ENCODE results near the gene RTEL1.
"Not testable (repeated sequence)": the region's sequence is repeated elsewhere in the genome, so short reads cannot be mapped to it uniquely, and the experiment has no call there.

Gene RTEL1

DNA sequence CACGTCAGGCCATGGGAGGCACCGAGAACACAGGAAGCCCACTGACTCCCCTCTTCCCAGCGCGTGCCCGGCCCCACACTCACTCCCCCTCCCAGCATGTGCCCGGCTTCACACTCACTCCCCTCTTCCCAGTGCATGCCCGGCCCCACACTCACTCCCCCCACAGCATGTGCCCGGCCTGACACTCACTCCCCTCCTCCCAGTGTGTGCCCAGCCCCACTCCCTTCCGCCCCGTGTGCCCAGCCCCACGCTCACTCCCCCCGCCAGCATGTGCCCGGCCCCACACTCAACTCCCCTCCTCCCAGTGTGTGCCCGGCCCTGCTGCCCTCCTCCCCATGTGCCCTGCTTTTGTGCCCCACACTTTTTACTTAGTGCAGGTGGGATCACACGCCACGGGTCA lies 9.7 kb downstream of the RTEL1 start:
- H3K9ac ChIP-seq (ENCODE audit: low read length), result no peak overlapping the region
- no peak for DNase-seq
- H3K36me3 ChIP-seq (replicated peaks; ENCODE audit: insufficient read depth, low read length), result no peaks in the 10 kb centered on the region; the same call in 1 of the 2 replicates
- no peak overlapping the region for H3K4me3 ChIP-seq (ENCODE audit: low read length)
- no peak overlapping the region for H3K4me2 ChIP-seq (ENCODE audit: low read depth, low read length)
- no peaks in the 10 kb centered on the region for H3K9me3 ChIP-seq (replicated peaks; ENCODE audit: insufficient read depth, low read length)
- no peaks in the 10 kb centered on the region for H3K4me1 ChIP-seq (ENCODE audit: low read length)
- H2AFZ ChIP-seq (ENCODE audit: low read length), result no peak overlapping the region
- no peaks in the 10 kb centered on the region for H3K79me2 ChIP-seq (ENCODE audit: low read length)
- no peak for TF ChIP-seq EZH2 (optimal IDR thresholded peaks at IDR 0.05; ENCODE audit: low read depth, low read length)
- no peak for TF ChIP-seq EZH2phosphoT487 (IDR thresholded peaks at IDR 0.05; ENCODE audit: low read length)
- TF ChIP-seq, protein P1, sequence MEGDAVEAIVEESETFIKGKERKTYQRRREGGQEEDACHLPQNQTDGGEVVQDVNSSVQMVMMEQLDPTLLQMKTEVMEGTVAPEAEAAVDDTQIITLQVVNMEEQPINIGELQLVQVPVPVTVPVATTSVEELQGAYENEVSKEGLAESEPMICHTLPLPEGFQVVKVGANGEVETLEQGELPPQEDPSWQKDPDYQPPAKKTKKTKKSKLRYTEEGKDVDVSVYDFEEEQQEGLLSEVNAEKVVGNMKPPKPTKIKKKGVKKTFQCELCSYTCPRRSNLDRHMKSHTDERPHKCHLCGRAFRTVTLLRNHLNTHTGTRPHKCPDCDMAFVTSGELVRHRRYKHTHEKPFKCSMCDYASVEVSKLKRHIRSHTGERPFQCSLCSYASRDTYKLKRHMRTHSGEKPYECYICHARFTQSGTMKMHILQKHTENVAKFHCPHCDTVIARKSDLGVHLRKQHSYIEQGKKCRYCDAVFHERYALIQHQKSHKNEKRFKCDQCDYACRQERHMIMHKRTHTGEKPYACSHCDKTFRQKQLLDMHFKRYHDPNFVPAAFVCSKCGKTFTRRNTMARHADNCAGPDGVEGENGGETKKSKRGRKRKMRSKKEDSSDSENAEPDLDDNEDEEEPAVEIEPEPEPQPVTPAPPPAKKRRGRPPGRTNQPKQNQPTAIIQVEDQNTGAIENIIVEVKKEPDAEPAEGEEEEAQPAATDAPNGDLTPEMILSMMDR (IDR thresholded peaks at IDR 0.05; ENCODE audit: low read length), result no peak
- no peaks in the 10 kb centered on the region for H3F3A ChIP-seq (ENCODE audit: insufficient read depth, low read length)
- no peak overlapping the region for H3K27ac ChIP-seq (ENCODE audit: low read length)
- H3K9me2 ChIP-seq (replicated peaks; ENCODE audit: insufficient read depth, low read length), result no peaks in the 10 kb centered on the region
- no peaks in the 10 kb centered on the region for H4K20me1 ChIP-seq (ENCODE audit: insufficient read depth, low read length)
- no peaks in the 10 kb centered on the region for H3K27me3 ChIP-seq (replicated peaks; ENCODE audit: insufficient read depth, low read length)

- no peaks in the 10 kb centered on the region for H4K20me1 ChIP-seq (ENCODE audit: insufficient read depth, low read length)
- no peak overlapping the region for H2AFZ ChIP-seq (ENCODE audit: low read length)
- H3K36me3 ChIP-seq (replicated peaks; ENCODE audit: insufficient read depth, low read length), result no peaks in the 10 kb centered on the region; the same call in 1 of the 2 replicates
- no peaks in the 10 kb centered on the region for H3K4me1 ChIP-seq (ENCODE audit: low read length)
- H3K27me3 ChIP-seq (replicated peaks; ENCODE audit: insufficient read depth, low read length), result no peaks in the 10 kb centered on the region
- TF ChIP-seq, protein P1 (IDR thresholded peaks at IDR 0.05; ENCODE audit: low read length), result no peak
- no peak for TF ChIP-seq EZH2phosphoT487 (IDR thresholded peaks at IDR 0.05; ENCODE audit: low read length)
- no peak for TF ChIP-seq EZH2 (optimal IDR thresholded peaks at IDR 0.05; ENCODE audit: low read depth, low read length)
- H3K4me3 ChIP-seq (ENCODE audit: low read length), result no peak overlapping the region
- H3K9me3 ChIP-seq (replicated peaks; ENCODE audit: insufficient read depth, low read length), result no peaks in the 10 kb centered on the region
- H3K9me2 ChIP-seq (replicated peaks; ENCODE audit: insufficient read depth, low read length), result no peaks in the 10 kb centered on the region
- no peaks in the 10 kb centered on the region for H3F3A ChIP-seq (ENCODE audit: insufficient read depth, low read length)
- H3K27ac ChIP-seq (ENCODE audit: low read length), result no peak overlapping the region
- no peak for DNase-seq
- H3K79me2 ChIP-seq (ENCODE audit: low read length), result no peaks in the 10 kb centered on the region
- H3K4me2 ChIP-seq (ENCODE audit: low read depth, low read length), result no peak overlapping the region
- no peak overlapping the region for H3K9ac ChIP-seq (ENCODE audit: low read length)
Observed at GRCh38 chr20:63668351-63668750, 10.2 kb downstream of the RTEL1 start.

GRCh38 chr20:63671695-63672094 lies 13.6 kb downstream of the RTEL1 start:
- H3F3A ChIP-seq (ENCODE audit: insufficient read depth, low read length); H3K27me3 ChIP-seq (replicated peaks; ENCODE audit: insufficient read depth, low read length); H3K4me1 ChIP-seq (ENCODE audit: low read length); H3K79me2 ChIP-seq (ENCODE audit: low read length); H4K20me1 ChIP-seq (ENCODE audit: insufficient read depth, low read length); H3K4me3 ChIP-seq (ENCODE audit: low read length); H3K9me2 ChIP-seq (replicated peaks; ENCODE audit: insufficient read depth, low read length); H3K27ac ChIP-seq (ENCODE audit: low read length); H3K9me3 ChIP-seq (replicated peaks; ENCODE audit: insufficient read depth, low read length); H3K4me2 ChIP-seq (ENCODE audit: low read depth, low read length); H3K9ac ChIP-seq (ENCODE audit: low read length); H3K36me3 ChIP-seq (replicated peaks; ENCODE audit: insufficient read depth, low read length); DNase-seq; H2AFZ ChIP-seq (ENCODE audit: low read length): not testable (repeated sequence)

GRCh38 chr20:63672666-63673065 lies 14.6 kb downstream of the RTEL1 start:
- no peaks in the 10 kb centered on the region for H3K27me3 ChIP-seq (replicated peaks; ENCODE audit: insufficient read depth, low read length)
- H3K9ac ChIP-seq (ENCODE audit: low read length), result no peak overlapping the region
- H2AFZ ChIP-seq (ENCODE audit: low read length), result no peak overlapping the region
- H3K4me3 ChIP-seq (ENCODE audit: low read length), result no peak overlapping the region
- no peaks in the 10 kb centered on the region for H3K79me2 ChIP-seq (ENCODE audit: low read length)
- TF ChIP-seq, protein P1 (IDR thresholded peaks at IDR 0.05; ENCODE audit: low read length), result no peak
- no peak for TF ChIP-seq EZH2 (optimal IDR thresholded peaks at IDR 0.05; ENCODE audit: low read depth, low read length)
- TF ChIP-seq EZH2phosphoT487 (IDR thresholded peaks at IDR 0.05; ENCODE audit: low read length), result no peak
- no peaks in the 10 kb centered on the region for H3K36me3 ChIP-seq (replicated peaks; ENCODE audit: insufficient read depth, low read length)
- H4K20me1 ChIP-seq (ENCODE audit: insufficient read depth, low read length), result no peaks in the 10 kb centered on the region
- no peak overlapping the region for H3K27ac ChIP-seq (ENCODE audit: low read length)
- H3F3A ChIP-seq (ENCODE audit: insufficient read depth, low read length), result no peaks in the 10 kb centered on the region
- no peak overlapping the region for H3K4me2 ChIP-seq (ENCODE audit: low read depth, low read length)
- H3K9me2 ChIP-seq (replicated peaks; ENCODE audit: insufficient read depth, low read length), result no peaks in the 10 kb centered on the region
- no peaks in the 10 kb centered on the region for H3K9me3 ChIP-seq (replicated peaks; ENCODE audit: insufficient read depth, low read length)
- DNase-seq, result no peak
- no peaks in the 10 kb centered on the region for H3K4me1 ChIP-seq (ENCODE audit: low read length)

Data from MM.1S (cell line).